Amniotic stem cell (primary cell): Measurements from ENCODE around the gene CCT2.

ENCODE experiments used
- DNase-seq: peaks from one replicate; lab custom pipeline; 2025; lab: John Stamatoyannopoulos, UW

Gene CCT2

DNA sequence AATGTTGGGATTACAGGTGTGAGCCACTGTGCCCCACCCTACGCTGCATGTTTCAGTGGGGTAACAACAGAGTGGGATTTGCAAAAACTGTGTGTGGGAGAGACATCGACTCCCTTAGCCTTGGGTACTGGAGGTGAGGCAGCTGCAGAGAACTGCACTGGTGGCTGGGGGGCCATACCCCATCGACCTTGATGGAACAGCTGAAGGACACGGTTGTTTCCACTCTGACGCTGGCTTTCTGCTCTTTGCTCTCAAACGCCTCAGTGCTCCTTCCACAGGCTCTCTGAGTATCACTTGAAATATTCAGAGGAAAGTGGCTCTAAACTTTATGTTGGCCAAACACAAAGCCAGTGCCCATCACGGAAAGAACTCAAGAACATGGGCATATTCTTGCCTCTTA lies 56.3 kb downstream of the CCT2 start:
- no peak for DNase-seq

DNA sequence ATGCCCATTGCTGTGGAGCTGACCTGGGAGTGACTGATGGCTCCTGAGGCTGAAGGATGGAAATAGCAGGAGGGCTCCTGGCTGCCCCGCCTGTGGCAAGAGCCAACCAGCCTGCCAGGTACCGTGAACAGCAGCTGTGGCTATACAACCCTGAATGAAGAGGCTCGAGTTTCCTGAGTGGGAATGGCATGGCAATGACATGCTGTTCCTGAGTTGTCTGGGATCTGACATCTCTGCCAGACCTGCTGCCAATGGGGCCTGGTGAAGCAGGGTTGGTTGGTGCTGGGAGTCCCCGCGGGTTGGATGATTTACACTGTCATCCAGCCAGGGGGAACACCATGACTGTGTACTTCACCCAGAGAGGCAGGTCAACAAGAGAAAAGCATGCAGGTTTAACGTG lies 57.3 kb downstream of the CCT2 start:
- DNase-seq: no peak

DNA sequence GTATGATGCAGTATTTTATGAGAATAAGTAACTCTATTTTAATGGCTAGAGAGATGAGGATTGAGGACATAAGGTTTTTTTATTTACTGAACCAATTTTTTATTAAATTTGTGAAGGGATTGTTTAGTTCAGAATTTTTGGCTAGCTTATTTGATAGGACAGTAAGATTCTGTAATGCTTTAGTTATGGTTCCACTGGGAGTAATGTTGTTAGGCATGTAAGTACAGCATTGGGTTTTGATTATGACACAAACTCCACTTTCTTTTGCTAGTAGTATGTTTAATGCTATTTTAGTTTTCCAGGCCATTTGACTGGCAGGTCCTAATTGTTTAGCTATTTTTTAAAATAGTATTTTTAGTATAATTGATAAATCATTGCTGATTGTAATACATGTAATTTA lies 59.3 kb downstream of the CCT2 start:
- DNase-seq: no peak

DNA sequence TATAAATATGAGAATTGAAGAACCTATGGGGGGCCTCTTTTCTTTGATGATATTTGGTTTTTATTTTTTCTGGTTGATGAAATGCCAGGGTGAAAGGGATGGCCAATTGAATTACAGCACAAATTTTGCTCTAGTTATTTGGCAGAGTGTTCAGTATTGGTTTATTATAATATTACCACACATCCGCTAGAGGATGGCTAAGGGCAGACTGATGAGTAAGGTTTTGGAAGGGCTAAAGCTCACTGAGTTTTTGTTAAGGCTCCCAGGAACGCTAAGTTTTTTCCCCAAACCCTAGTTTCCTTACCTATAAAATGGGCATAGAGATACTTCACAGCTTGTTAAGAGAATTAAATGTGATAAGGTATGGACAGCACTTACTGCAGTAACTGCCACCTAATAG lies 59.8 kb downstream of the CCT2 start:
- no peak for DNase-seq

DNA sequence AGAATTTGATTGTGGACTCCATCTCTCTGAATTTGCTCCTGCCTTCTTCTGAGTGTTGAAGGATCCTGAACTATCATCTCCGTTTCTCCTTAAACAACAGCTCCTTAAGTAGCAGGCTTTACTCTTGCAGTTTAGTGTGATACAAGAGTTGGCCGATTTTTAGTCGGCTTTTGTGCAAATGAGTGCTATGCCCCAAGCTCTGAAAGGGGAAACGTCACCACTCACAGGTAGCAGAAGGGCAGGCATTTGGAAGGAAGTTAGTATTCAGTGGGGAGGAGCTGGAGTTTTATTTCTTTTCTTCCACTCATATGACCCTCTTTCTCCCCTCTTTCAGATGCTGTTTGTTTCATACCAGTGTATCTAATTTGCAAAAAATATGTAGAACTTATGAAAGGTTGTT lies 61.9 kb downstream of the CCT2 start:
- no peak for DNase-seq

DNA sequence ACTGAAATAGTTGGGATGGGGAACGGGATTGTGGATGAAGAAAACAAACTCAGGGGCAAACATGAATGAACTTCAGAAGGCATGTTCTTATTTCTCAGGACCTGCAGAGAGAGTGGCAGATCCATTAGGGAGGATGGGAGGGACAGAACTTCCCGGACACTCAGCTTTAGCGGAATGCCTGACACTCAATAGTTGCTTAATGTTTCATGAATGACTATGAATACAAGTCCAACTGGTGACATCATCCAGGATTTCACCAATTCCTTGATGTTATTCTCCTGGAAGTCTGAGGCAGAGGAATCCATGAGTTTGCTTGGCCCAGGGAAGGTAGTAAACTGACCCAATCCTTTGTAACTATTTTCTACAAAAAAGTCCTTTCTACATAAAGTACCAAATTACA lies 63.2 kb downstream of the CCT2 start:
- DNase-seq: peak; percentile 74

DNA sequence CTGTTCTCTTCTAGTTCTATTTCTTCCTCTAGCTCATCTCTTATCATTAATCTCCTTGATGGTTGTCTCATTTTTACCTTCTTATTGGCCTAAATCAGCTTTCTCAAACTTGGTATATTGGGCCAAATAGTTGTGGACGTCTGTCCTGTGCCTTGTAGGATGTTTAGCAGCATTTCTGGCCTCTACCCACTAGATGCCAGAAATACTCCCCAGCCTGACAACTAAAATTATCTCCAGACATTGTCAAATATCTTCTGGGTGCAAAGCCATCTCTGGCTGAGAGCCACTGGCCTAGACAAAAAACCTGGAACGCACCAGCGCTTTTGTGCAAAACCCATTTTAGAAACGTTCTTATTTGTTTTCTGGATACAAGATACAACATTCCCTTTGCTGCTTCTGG lies 64.3 kb downstream of the CCT2 start:
- no peak for DNase-seq
